ENCODE measurements around the gene MPPED1. TPM values are rescaled to one million over a fixed set of nuclear protein-coding genes. Genes with fewer than 3 reads are reported as not detected.

Gene MPPED1
- total and polyA plus RNA-seq, 2 donors (not counting 1 experiment from before 2014, with no cell fraction given), result not detected

DNA sequence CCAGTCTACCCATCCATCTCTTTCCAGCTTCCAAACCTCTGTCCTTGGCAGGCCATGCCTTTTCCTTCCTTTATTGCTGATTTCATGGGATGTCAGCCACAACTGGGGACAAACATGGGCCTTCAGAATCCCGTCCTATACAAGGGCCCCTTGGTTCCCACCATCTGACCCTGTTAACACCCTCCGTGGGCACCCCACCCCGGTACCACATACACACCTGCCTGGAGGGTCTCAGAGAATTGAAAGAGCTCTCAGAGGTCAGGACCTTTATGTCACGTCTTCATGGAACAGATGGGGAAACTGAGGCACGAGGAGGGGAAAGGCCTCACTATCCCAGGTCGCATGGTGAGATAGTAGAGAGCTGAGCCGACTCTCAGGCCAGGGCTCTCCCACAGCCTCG lies 53.0 kb downstream of the MPPED1 start:
- Histone ChIP-seq H3K4me3 (replicated peaks in 1 of 4; ENCODE audit: control extremely low read depth in 1 of 4, insufficient read depth in 1 of 4, low read depth in 3 of 4, low read length in 4 of 4) (no peak overlapping the region), H2AFZ (ENCODE audit: low read length) (no peak overlapping the region), H4K20me1 (ENCODE audit: control insufficient read depth, extremely low read depth, insufficient read depth, low read length) (no peaks in the 10 kb centered on the region), H3K36me3 (ENCODE audit: control insufficient read depth, insufficient read depth, low read length) (no peaks in the 10 kb centered on the region), H3K79me2 (ENCODE audit: control insufficient read depth, insufficient read depth, low read length) (no peaks in the 10 kb centered on the region), H3K27me3 (ENCODE audit: control insufficient read depth, insufficient read depth, low read length) (no peaks in the 10 kb centered on the region), H3K4me2 (ENCODE audit: extremely low read depth, insufficient read depth, low read length) (no peak overlapping the region), H3K4me1 (ENCODE audit: control insufficient read depth, extremely low read depth, insufficient read depth, low read length) (no peaks in the 10 kb centered on the region), H3K27ac (ENCODE audit: insufficient read depth, low read length) (no peak overlapping the region), H3K9me3 (ENCODE audit: control insufficient read depth, insufficient read depth, low read depth, low read length) (no peaks in the 10 kb centered on the region), H3K9ac (ENCODE audit: insufficient read depth, low read length) (no peak overlapping the region)
- no peak for TF ChIP-seq EZH2 (IDR thresholded peaks at IDR 0.05; ENCODE audit: low read length, missing control alignments)
- TF ChIP-seq, protein P1, sequence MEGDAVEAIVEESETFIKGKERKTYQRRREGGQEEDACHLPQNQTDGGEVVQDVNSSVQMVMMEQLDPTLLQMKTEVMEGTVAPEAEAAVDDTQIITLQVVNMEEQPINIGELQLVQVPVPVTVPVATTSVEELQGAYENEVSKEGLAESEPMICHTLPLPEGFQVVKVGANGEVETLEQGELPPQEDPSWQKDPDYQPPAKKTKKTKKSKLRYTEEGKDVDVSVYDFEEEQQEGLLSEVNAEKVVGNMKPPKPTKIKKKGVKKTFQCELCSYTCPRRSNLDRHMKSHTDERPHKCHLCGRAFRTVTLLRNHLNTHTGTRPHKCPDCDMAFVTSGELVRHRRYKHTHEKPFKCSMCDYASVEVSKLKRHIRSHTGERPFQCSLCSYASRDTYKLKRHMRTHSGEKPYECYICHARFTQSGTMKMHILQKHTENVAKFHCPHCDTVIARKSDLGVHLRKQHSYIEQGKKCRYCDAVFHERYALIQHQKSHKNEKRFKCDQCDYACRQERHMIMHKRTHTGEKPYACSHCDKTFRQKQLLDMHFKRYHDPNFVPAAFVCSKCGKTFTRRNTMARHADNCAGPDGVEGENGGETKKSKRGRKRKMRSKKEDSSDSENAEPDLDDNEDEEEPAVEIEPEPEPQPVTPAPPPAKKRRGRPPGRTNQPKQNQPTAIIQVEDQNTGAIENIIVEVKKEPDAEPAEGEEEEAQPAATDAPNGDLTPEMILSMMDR (conservative IDR thresholded peaks at IDR 0.05 in 1 of 2, IDR thresholded peaks at IDR 0.05 in 1 of 2; ENCODE audit: low read depth in 1 of 2, low read length in 2 of 2), result no peak
- DNase-seq (ENCODE audit: low read depth in 2 of 2), result no peak

DNA sequence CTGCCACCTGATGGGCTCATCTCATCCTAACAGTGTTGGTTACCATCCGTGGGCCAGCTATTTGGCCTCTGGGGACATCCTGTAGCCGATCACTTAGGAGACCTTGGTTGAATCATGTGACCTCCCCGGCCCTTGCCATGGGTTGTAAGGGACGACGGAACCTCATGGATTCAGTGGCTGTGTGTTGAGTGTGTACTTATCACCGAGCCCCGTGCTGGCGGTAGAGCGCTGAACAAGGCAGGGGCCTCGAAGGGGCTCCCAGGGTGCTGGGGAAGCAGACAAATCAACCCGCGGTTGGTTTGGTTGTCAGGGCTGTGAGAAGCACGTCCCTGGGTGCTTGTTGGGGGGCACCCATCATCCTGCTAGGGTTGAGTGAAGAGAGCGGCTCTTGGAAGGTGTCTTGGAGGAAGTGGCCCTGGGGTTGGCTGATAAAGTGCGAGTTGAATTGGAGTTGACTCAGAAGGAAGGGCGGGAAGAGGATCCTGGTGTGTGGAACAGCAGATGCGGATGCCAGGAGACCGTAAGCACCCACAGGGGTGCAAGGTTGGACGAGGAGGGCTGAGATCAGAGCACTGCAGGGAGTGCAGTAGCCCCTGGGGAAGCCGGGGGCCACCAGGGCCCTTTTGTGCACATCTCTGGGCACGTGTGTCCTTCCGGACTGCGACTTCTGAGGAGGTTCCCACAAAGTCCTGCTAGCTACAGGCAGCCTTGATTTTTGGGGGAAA lies 53.6 kb downstream of the MPPED1 start:
- no peak for TF ChIP-seq EZH2 (IDR thresholded peaks at IDR 0.05; ENCODE audit: low read length, missing control alignments)
- TF ChIP-seq, protein P1 (conservative IDR thresholded peaks at IDR 0.05 in 1 of 2, IDR thresholded peaks at IDR 0.05 in 1 of 2; ENCODE audit: low read depth in 1 of 2, low read length in 2 of 2), result no peak
- Histone ChIP-seq H2AFZ (ENCODE audit: low read length) (no peak overlapping the region), H4K20me1 (ENCODE audit: control insufficient read depth, extremely low read depth, insufficient read depth, low read length) (no peaks in the 10 kb centered on the region), H3K4me2 (ENCODE audit: extremely low read depth, insufficient read depth, low read length) (no peak overlapping the region), H3K4me3 (replicated peaks in 1 of 4; ENCODE audit: control extremely low read depth in 1 of 4, insufficient read depth in 1 of 4, low read depth in 3 of 4, low read length in 4 of 4) (no peak overlapping the region), H3K9me3 (ENCODE audit: control insufficient read depth, insufficient read depth, low read depth, low read length) (no peaks in the 10 kb centered on the region), H3K9ac (ENCODE audit: insufficient read depth, low read length) (no peak overlapping the region), H3K4me1 (ENCODE audit: control insufficient read depth, extremely low read depth, insufficient read depth, low read length) (no peaks in the 10 kb centered on the region), H3K79me2 (ENCODE audit: control insufficient read depth, insufficient read depth, low read length) (no peaks in the 10 kb centered on the region), H3K36me3 (ENCODE audit: control insufficient read depth, insufficient read depth, low read length) (no peaks in the 10 kb centered on the region), H3K27me3 (ENCODE audit: control insufficient read depth, insufficient read depth, low read length) (no peaks in the 10 kb centered on the region), H3K27ac (ENCODE audit: insufficient read depth, low read length) (no peak overlapping the region)
- no peak for DNase-seq (ENCODE audit: low read depth in 2 of 2)

DNA sequence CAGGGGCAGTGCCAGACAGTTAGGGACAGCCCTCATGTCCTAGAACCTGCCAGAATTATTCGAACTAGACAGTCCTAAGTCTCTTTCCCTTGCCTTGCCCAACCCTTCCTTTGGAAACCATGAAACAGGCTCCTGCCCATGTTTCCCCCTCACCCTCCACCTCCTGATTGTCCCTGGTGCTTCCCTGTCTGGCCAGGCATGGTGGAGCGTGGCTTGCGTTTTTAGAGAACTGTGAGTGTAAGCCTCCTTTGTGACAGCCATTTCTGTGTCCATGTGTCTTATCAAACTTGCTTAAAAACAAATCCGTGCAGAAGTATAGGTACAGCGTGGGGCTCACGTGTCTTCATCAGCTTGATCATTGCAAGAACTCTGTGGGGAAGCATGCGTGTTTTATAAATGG lies 54.9 kb downstream of the MPPED1 start:
- no peak for TF ChIP-seq EZH2 (IDR thresholded peaks at IDR 0.05; ENCODE audit: low read length, missing control alignments)
- TF ChIP-seq, protein P1 (conservative IDR thresholded peaks at IDR 0.05 in 1 of 2, IDR thresholded peaks at IDR 0.05 in 1 of 2; ENCODE audit: low read depth in 1 of 2, low read length in 2 of 2), result no peak
- Histone ChIP-seq H4K20me1 (ENCODE audit: control insufficient read depth, extremely low read depth, insufficient read depth, low read length) (no peaks in the 10 kb centered on the region), H2AFZ (ENCODE audit: low read length) (no peak overlapping the region), H3K27me3 (ENCODE audit: control insufficient read depth, insufficient read depth, low read length) (no peaks in the 10 kb centered on the region), H3K4me2 (ENCODE audit: extremely low read depth, insufficient read depth, low read length) (no peak overlapping the region), H3K27ac (ENCODE audit: insufficient read depth, low read length) (no peak overlapping the region), H3K4me3 (replicated peaks in 1 of 4; ENCODE audit: control extremely low read depth in 1 of 4, insufficient read depth in 1 of 4, low read depth in 3 of 4, low read length in 4 of 4) (no peak overlapping the region), H3K9ac (ENCODE audit: insufficient read depth, low read length) (no peak overlapping the region), H3K79me2 (ENCODE audit: control insufficient read depth, insufficient read depth, low read length) (no peaks in the 10 kb centered on the region), H3K9me3 (ENCODE audit: control insufficient read depth, insufficient read depth, low read depth, low read length) (no peaks in the 10 kb centered on the region), H3K36me3 (ENCODE audit: control insufficient read depth, insufficient read depth, low read length) (no peaks in the 10 kb centered on the region), H3K4me1 (ENCODE audit: control insufficient read depth, extremely low read depth, insufficient read depth, low read length) (no peaks in the 10 kb centered on the region)
- DNase-seq (ENCODE audit: low read depth in 2 of 2), result no peak
